Natural killer cell (primary cell): ENCODE data around the gene RAB11FIP3. TPM values are rescaled to one million over a fixed set of nuclear protein-coding genes. Genes with fewer than 3 reads are reported as not detected.

ENCODE experiments used
- ATAC-seq, 3 donors: fragments of 150-1000 bp in 2 of 3; fragments of 200-7000 bp in 1 of 3; cut with Tn5 transposase; 1 replicate in 1 of 3; 2 replicates in 2 of 3; pipeline ENCODE4 v1.10.0; 2021; ENCODE audit warnings: mild to moderate bottlenecking in 2 of 3, moderate library complexity in 2 of 3
- DNase-seq, 2 donors: peaks; one replicate each; pipeline versions ENCODE4 v3.0.0 to v3.0.0-alpha.2; 2013 to 2021; ENCODE audit warnings: mixed read lengths in 1 of 2
- H3K27ac ChIP-seq: one replicate; pipeline ENCODE4 v1.5.1; 2013; ENCODE audit warnings: mild to moderate bottlenecking, low read length
- H3K27me3 ChIP-seq: one replicate; pipeline ENCODE4 v1.6.1; 2013; ENCODE audit warnings: low read length; ENCODE audit not compliant: control insufficient read depth, insufficient read depth
- H3K36me3 ChIP-seq: one replicate; pipeline ENCODE4 v1.6.1; 2013; ENCODE audit warnings: low read length; ENCODE audit not compliant: control insufficient read depth, insufficient read depth
- H3K4me1 ChIP-seq: one replicate; pipeline ENCODE4 v1.6.1; 2013; ENCODE audit warnings: low read length; ENCODE audit not compliant: control insufficient read depth, insufficient read depth
- H3K4me3 ChIP-seq: one replicate; pipeline ENCODE4 v1.5.1; 2013; ENCODE audit warnings: low read length
- H3K9me3 ChIP-seq: one replicate; pipeline ENCODE4 v1.6.1; 2013; ENCODE audit warnings: low read length; ENCODE audit not compliant: control insufficient read depth, insufficient read depth
- H3K27ac Mint-ChIP-seq, 2 donors: one replicate each; pipeline ENCODE4 v1.8.0; 2022; ENCODE audit warnings: mild to moderate bottlenecking in 2 of 2, mixed read lengths in 2 of 2, moderate library complexity in 1 of 2
- H3K27me3 Mint-ChIP-seq, 2 donors: one replicate each; pipeline ENCODE4 v1.8.0; 2022; ENCODE audit warnings: low read depth in 2 of 2, mixed read lengths in 2 of 2
- H3K36me3 Mint-ChIP-seq: one replicate; pipeline ENCODE4 v1.8.0; 2022; ENCODE audit warnings: mixed read lengths
- H3K4me1 Mint-ChIP-seq, 2 donors: one replicate each; pipeline ENCODE4 v1.8.0; 2022; ENCODE audit warnings: mixed read lengths in 2 of 2
- H3K4me3 Mint-ChIP-seq: one replicate; pipeline ENCODE4 v1.8.0; 2022; ENCODE audit warnings: mild to moderate bottlenecking, moderate library complexity, mixed read lengths
- H3K9me3 Mint-ChIP-seq, 2 donors: one replicate each; pipeline ENCODE4 v1.8.0; 2022; ENCODE audit warnings: mixed read lengths in 2 of 2
- WGBS: methylation state at CpG from one replicate; pipeline ENCODE4 v1.1.7; 2013; ENCODE audit warnings: missing lambda C conversion rate; ENCODE audit not compliant: insufficient coverage; 5-methylcytosine and 5-hydroxymethylcytosine counted together
- intact Hi-C: fragments of 100-400 bp; cut with micrococcal nuclease; formaldehyde crosslinking; loops from one replicate; pipeline ENCODE4 v1.14.2; 2022
- total RNA-seq, 4 donors: library from RNA; stranded (reverse); fragments of 120-200 nt in 1 of 4; gene quantifications; one replicate each; pipeline versions ENCODE4 v1.2.3 to v1.2.4, GENCODE V29; 2013 to 2022
- TF ChIP-seq, protein P1 (sequence below): fragments of 200-600 bp; IDR thresholded peaks from one replicate; pipeline ENCODE4 v1.8.0; 2022; ENCODE audit warnings: antibody characterized with exemption

RAB11FIP3 gene
- total RNA-seq, 3 donors from 2014 or later (not counting 1 experiment from before 2014, with no cell fraction given): 51.0 to 61.2 (median 55.3) TPM

DNA sequence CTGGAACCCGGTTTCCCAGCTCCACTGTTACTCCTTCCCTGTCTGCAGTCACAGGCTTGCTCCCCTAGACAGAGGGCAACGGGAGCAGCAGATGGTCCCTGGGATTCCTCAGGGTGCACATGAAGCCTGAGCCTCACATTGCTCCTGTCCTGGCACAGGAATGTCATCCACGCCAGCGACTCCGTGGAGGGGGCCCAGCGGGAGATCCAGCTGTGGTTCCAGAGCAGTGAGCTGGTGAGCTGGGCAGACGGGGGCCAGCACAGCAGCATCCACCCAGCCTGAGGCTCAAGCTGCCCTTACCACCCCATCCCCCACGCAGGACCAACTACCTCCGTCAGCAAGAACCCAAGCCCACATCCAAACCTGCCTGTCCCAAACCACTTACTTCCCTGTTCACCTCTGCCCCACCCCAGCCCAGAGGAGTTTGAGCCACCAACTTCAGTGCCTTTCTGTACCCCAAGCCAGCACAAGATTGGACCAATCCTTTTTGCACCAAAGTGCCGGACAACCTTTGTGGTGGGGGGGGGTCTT is 25.3 kb upstream of the RAB11FIP3 start:
- TF ChIP-seq, protein P1, sequence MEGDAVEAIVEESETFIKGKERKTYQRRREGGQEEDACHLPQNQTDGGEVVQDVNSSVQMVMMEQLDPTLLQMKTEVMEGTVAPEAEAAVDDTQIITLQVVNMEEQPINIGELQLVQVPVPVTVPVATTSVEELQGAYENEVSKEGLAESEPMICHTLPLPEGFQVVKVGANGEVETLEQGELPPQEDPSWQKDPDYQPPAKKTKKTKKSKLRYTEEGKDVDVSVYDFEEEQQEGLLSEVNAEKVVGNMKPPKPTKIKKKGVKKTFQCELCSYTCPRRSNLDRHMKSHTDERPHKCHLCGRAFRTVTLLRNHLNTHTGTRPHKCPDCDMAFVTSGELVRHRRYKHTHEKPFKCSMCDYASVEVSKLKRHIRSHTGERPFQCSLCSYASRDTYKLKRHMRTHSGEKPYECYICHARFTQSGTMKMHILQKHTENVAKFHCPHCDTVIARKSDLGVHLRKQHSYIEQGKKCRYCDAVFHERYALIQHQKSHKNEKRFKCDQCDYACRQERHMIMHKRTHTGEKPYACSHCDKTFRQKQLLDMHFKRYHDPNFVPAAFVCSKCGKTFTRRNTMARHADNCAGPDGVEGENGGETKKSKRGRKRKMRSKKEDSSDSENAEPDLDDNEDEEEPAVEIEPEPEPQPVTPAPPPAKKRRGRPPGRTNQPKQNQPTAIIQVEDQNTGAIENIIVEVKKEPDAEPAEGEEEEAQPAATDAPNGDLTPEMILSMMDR: no peak
- intact Hi-C loops: no loop called here
- H3K27me3 Mint-ChIP-seq: no peaks in the 10 kb centered on the region

DNA sequence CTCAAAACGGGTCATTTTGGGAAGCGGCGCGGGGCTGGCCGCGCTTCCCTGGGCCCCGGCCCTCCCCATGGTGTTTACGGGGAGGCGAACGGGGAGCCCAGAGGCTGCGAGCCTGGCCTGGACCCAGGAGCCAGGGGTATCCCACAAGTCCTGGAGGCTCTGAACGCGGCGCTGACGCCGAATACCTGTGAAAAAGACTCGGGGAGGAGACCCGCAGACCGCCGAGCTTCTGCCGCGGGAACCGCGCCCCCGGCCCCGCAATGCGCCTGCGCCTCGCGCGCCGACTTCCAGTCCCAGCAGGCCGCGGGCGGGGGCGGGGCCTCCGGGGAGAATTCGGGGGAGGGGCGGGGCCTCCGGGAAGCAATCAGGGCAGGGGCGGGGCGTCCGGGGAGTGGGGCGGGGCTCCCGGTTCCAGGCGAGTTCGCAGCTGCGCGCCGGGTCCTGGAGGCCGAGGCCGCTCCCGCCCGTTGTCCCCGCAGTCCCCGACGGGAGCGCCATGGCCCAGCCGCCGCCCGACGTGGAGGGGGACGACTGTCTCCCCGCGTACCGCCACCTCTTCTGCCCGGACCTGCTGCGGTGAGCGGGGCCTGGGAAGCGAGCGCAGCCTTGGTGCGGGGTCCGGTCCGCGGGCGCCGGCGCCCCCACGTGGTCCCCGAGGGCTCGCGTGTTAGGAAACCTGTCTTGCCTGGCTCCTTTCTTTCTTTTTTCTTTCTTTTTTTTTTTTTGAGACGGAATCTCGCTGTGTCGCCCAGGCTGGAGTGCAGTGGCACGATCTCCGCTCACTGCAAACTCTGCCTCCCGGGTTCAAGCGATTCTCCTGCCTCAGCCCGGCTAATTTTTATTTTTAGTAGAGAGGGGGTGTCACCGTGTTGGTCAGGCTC is 23.7 kb upstream of the RAB11FIP3 start, which contains the start of gene DECR2:
Gene DECR2 (plus strand): TSS at position 418 of the 881 bp plus-strand sequence. CDS start 79 bp downstream, at position 497.
- WGBS: under 1% methylated on average over 91 of the region's 91 CpGs
- H3K4me3 ChIP-seq: peak within 1 kb of the TSS; percentile 87
- peaks cover 32% of the 10 kb centered on the region for H3K4me1 ChIP-seq
- TF ChIP-seq, protein P1: peak; percentile 64
- Mint-ChIP-seq H3K27ac (peak within 1 kb of the TSS; percentile 80 to 89), H3K36me3 (no peaks in the 10 kb centered on the region), H3K27me3 (no peaks in the 10 kb centered on the region), H3K4me1 (peaks cover 10 to 20% of the 10 kb centered on the region in 2 donors), H3K4me3 (peak within 1 kb of the TSS; percentile 88), H3K9me3 (no peaks in the 10 kb centered on the region)
- intact Hi-C loops: loop anchor here (1.0 kb wide), 1 partner anchor 9 kb away; no protein-coding TSS in a partner anchor
- peak; percentile 89 to 97 (median 91) for ATAC-seq
- H3K36me3 ChIP-seq: no peaks in the 10 kb centered on the region
- H3K27me3 ChIP-seq: no peaks in the 10 kb centered on the region
- H3K9me3 ChIP-seq: no peaks in the 10 kb centered on the region
- DNase-seq: peak; percentile 95 to 97
- peak within 1 kb of the TSS; percentile 87 for H3K27ac ChIP-seq

More for the DNA sequence above, 25.3 kb upstream of the RAB11FIP3 start:
- ATAC-seq: no peak
- Histone ChIP-seq H3K27me3 (no peaks in the 10 kb centered on the region), H3K27ac (peak overlapping the region; percentile 87), H3K4me1 (peaks cover 37% of the 10 kb centered on the region), H3K9me3 (no peaks in the 10 kb centered on the region), H3K4me3 (no peak overlapping the region), H3K36me3 (no peaks in the 10 kb centered on the region)
- DNase-seq: no peak
- WGBS: 69% methylated on average over 9 of the region's 10 CpGs
- Mint-ChIP-seq H3K9me3 (no peaks in the 10 kb centered on the region), H3K36me3 (no peaks in the 10 kb centered on the region), H3K27ac (peak overlapping the region; percentile 80 to 89), H3K4me1 (peaks cover 16 to 27% of the 10 kb centered on the region in 2 donors), H3K4me3 (peak overlapping the region; percentile 88)

DNA sequence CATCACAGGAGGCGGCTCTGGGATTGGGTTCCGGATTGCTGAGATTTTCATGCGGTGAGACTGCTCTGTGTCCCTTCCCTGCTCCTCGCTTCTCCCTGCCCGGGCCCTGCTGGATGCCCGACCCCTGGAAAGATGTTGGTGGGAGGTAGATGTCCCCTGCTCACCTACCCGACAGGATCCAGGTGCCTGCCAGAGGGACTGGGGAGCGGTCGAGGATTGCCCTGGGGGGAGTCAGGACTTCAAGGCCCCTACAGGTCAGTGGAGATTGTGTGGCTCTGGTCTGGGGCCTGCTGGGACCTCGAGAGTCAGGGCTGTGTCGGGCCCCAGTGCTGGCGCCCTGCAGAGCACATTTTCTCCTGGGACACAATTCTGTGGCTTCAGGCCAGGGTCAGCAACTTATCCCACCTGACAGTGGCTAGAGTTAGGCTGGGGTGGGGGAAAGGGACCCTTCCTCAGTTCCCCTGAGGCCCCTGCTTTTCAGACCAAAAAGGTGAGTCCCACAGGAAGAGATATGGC is 20.4 kb upstream of the RAB11FIP3 start:
- ATAC-seq (no peak), DNase-seq (no peak)
- Mint-ChIP-seq H3K4me1 (peaks cover 8% of the 10 kb centered on the region in 2 donors), H3K9me3 (no peaks in the 10 kb centered on the region), H3K36me3 (no peaks in the 10 kb centered on the region), H3K4me3 (no peak overlapping the region), H3K27me3 (no peaks in the 10 kb centered on the region), H3K27ac (no peak overlapping the region)
- Histone ChIP-seq H3K9me3 (no peaks in the 10 kb centered on the region), H3K27ac (no peak overlapping the region), H3K4me1 (peaks cover 19% of the 10 kb centered on the region), H3K4me3 (no peak overlapping the region), H3K27me3 (no peaks in the 10 kb centered on the region), H3K36me3 (no peaks in the 10 kb centered on the region)
- intact Hi-C loops: no loop called here
- TF ChIP-seq, protein P1: no peak
- 95% methylated on average over 12 of the region's 12 CpGs for WGBS
